Measurements from ENCODE around the gene SLC25A1.
"Not testable (repeated sequence)": the region's sequence is repeated elsewhere in the genome, so short reads cannot be mapped to it uniquely, and the experiment has no call there.

Gene SLC25A1

DNA sequence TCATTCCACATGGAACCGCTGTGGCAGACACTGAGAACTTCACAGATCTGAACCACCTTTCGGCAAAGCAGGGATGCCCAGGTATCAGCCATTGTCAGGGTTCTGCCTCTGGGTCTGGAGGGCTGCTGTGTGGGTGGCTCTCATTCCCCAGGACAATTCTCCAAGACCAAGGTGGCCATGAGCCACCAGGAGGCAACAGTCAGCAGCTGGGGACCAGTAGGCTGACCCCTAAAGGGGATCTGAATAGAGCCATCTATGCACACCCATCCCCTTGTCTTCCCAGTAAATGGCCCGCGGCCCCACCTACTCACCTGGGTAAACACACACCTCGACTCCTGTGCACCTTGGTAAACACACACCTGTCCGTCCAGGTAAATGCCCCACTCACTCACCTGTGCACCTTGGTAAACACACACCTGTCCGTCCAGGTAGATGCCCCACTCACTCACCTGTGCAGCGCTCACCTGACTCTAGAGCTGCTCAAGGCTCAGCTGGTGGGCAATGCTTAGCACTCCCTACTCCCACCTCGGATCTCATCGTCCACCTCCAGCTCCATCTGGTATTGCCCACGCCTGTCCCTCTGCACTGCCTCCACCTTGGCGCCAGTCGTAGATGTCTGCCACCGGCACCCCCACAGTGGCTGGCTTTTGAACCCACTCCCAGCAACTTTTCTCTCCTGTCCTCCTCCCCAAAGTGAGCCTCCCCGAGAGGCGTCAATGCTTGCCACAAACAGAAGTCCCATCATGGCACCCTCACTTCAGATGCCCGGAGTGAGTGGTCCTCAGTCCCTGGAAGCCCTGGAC, 10.2 kb downstream of the SLC25A1 start:
- DNase-seq (ENCODE audit: low spot score) (no peak), FAIRE-seq (no peak)

DNA sequence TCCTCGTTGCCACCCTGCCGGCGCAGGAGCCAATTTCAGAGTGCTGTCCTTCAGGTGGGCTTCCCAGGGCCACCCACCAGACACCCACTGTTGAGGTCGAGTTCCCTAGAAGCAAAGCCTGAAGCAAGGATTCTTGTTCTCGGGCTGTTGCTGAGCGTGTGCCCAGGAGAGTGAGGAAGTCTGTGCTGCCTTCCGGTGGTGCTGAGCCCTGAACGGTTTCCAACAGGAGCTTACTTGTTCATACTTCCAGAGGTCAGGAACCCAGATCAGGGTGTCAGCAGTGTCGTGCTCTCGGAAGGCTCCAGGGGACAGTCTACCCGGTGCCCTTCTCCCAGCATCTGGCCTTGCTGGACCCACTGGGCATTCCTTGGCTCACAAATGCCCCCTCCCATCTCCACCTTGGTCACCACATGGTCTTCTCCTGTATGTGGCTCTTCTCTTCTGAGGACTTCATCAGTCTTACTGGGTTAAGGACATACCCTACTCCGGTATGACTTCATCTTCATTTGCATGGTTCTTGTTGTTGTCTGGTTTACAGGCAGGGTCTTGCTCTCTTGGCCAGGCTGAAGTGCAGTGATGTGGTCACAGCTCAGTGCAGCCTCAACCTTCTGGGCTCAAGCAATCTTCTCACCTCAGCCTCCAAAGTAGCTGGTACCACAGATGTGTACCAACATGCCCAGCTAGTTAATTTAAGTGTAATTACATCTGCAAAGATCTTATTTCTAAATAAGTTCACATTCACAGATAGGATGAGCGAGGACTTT, 11.2 kb downstream of the SLC25A1 start:
- FAIRE-seq (no peak), DNase-seq (ENCODE audit: low spot score) (no peak)

DNA sequence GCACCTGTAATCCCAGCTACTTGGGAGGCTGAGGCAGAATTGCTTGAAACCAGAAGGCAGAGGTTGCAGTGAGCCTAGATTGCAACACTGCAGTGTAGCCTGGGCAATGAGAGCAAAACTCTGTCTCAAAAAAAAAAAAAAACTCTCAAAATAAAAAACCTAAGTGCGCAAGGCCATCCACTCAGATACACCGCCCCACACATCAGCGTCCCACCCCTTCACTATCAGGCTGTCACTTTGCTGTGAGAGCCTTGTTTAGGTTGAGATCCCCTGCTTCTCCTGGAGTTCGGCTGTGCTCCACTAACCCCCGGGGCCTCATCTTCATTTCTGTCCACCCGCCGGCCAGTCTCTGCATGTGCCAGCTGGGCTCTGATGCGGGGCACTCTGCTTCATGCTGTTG, 12.1 kb downstream of the SLC25A1 start:
- no peak for FAIRE-seq

DNA sequence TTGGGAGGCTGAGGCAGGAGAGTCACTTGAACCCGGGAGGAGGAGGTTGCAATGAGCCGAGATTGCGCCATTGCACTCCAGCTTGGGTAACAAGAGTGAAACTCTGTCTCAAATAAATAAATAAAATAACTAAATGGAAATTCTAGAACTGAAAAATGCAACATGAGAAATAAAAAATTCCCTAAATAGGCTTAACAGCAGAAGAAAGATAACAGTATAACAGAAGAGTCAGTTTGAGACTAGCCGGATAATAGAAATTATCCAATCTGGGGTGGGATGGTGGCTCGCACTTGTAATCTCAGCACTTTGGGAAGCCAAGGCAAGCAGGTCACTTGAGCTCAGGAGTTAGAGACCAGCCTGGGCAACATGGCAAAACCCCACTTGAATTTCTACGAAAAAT, 14.1 kb downstream of the SLC25A1 start:
- DNase-seq (ENCODE audit: low spot score) (no peak), FAIRE-seq (no peak)

More for the DNA sequence above, 12.1 kb downstream of the SLC25A1 start:
- no peak for DNase-seq (ENCODE audit: low spot score)

DNA sequence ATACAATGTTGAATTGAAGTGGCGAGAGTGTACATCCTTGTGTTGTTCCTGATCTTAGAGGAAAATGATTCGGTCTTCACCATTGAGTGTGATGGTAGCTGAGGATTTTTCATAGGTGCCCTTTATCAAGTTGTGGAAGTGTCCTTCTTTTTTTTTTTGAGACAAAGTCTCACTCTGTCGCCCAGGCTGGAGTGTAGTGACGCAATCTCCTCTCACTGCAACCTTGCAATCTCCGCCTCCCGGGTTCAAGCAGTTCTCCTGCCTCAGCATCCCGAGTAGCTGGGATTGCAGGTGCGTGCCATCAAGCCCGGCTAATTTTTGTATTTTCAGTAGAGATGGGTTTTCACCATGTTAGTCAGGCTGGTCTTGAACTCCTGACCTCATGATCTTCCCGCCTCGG, 19.9 kb downstream of the SLC25A1 start:
- DNase-seq (ENCODE audit: low spot score); FAIRE-seq: not testable (repeated sequence)

DNA sequence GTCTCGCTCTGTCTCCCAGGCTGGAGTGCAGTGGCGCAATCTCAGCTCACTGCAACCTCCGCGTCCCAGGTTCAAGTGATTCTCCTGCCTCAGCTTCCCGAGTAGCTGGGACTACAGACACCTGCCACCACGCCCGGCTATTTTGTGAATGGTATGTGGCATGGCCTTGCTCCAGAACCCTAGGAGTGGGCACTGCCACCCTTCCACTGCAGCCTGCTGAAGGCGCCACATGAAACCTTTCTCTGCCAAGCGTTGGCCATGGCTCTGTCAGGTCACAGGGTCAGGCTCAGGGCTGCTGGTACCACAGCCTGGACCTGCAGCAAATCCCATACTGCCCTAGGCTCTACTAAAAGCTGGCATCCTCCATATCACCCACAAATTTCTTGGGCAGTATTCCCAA, 22.4 kb downstream of the SLC25A1 start:
- not testable (repeated sequence) for DNase-seq (ENCODE audit: low spot score); FAIRE-seq

DNA sequence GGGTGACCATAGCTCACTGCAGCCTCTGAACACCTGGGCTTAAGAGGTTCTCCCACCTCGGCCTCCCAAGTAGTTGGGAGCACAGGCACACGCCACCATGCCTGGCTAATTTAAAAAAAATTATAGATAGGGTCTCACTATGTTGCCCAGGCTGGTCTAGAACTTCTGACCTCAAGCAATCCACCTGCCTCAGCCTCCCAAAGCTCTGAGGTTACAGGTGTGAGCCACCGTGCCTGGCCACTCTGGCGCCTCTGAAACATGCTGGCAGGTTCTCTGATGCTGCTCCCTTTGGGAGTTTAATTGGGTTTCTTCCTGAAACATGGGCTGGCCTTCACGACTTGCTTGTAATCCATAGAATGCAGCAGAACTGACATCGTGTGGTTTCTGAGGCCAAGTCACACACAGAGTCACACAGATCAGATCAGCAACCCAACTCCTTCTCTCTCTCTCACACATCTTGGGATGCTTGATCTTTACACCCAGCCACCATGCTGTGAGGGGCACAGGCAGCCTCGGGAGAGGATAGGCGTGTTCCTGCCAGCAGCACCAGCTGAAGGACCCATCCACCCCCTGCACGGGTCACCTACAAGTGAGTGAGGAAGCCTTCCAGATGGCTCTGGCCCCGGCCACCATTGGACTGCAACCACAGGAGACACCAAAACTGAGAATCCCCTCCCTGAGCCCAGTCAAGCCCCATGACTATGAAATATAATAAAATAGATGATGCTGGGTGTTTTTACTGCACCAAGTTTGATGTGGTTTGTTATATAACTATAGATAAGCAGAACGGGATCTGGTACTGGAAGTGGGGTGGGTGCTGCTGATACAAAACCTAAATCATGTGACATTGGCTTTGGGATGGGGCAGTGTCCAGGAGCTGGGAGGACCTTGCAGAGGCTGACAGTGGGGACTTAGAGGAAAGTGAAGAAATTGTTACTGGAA, 25.3 kb downstream of the SLC25A1 start:
- DNase-seq (ENCODE audit: low spot score): no peak
- FAIRE-seq: no peak

DNA sequence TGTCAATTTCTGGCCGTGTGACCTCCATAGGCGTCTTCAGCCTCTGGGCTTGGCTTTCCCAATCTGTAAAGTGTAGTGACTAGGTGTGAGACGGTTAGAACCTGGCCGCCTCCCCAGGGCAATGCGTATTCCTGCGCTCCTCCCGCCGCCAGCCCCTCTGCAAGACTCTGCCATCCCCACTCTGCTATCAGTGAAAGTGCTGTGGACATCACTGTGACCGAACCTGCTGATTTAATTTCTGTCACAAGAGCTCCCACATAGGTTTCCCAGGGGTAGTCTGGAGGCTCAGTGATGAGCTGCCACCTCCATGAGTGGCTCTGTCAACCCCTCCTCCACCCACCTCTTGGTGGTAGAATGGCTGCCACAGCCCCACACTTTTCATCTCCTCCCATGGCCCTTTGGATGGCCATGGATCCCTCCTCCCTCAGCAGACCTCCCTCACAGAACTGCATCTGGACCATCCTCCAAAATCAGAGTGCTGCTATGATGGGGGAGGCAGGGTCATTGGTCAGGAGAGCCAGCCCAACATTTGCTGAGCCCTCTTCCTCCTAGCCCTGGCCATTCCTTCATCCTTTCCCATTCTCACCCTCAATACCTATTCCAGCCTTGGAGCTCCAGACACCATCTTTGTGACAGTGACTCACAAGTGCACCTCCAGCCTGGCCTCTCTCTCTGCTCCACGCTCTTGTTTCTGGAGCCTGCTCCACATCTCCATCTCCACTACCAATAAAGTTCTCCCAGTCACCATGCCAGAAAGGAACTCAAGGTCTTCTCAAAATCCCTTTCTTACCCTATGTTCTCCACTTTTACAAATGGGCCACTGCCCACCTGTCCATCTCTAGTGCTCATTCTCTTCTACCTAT, 27.0 kb downstream of the SLC25A1 start:
- DNase-seq (ENCODE audit: low spot score) (no peak), FAIRE-seq (no peak)

DNA sequence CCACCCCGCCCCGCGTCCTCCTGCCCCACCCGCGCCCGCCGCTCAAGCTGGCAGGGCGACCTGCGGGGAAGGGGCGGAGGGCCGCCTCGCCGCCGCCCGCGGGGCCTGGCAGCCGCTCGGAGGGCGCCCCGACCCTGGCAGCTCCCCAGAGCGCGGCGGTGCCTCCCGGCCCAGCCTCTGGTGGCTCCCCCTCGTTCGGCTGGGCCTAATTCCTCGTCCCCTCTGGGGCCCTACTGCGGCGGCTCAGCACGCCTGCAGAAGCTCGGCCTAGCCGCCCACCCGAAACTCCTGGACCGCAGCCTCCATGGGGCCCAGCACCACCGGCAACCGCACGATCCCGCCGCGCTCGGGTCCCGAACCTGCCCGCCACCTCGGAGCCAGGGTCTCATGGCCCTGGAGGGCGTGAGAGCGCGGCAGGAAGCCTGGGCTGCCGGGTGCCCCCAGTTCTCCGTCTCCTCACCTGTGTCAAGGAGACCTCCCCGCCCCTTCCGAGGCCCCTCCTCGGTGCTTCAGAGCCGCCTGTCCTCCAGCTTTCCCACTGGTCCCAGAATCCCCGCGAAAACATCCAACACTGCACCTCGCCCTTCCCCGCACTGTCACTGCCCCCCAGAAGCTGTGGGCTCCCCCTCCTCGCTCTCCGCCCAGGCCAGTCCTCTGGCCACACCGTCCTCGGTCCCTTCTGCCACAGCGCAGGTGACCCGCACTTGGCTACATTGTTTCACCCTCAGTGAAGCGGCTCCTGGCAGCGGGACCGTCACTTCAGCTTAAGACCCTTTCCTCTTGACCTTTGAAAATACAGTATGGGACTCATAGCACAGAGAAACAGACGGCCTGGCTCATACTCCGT, 27.8 kb downstream of the SLC25A1 start:
- DNase-seq (ENCODE audit: low spot score) (no peak), FAIRE-seq (no peak)

DNA sequence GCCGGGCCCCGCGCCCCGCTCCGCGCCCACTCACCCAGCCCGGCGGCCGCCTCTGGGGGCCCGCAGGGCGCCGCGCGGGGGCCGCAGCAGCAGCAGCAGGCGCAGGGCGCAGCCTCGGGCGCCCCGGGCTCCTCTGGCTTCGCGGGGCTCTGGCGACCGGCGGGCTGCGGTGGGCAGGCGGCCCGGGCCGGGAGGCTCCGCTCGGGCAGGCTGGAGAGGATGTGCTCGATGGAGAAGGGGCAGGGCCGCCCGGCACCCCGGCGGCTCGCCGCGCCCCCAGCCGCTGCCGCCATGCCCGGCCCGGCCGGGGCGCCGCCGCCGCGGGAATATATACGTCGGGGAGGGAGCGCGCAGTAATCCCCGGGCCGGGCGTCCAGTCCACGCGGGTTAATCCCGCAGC, 28.5 kb downstream of the SLC25A1 start, which contains the start of gene GSC2:
Gene GSC2, minus strand, starts transcription at position 302 of the 400 bp plus-strand sequence. Its CDS starts 9 bp downstream, at position 293.
- DNase-seq (ENCODE audit: low spot score) (no peak), FAIRE-seq (no peak)

DNA sequence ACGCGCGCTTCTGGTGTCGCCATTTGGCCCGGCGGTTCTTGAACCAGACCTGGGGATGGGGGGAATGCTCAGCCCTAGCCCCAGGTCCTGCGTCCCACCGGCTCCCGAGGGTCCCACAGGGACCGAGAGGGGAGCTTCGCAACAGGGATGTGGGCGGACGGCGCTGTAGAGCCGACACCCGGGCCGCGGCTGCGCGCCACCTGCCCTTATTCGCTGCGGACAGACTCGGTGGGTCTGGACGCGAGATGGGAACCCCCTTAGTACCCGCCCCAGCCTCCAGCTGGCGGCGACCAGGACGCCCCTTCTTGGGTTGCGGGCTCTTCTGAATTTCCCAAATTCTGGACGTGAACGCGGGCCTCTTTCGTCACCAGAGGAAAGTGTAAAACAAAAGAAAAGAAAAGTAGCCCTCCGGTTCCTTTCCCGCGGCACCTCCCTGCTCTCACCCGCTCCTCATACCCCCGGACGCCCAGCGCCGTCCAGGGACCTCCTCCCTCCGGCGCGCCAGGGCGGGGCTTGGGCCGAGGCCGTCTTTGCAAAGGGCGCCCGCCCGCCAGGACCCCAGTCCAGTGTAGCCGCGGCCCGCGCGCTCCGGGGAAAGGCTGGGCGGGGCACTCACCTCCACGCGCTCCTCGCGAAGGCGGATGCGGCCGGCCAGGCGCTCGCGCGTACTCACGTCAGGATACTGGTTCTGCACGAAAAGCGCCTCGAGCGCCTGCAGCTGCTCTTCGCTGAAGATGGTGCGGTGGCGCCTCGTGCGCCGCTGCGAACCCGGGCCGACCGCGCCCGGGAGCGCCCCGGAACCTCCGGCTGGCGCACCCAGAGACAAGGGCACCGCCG, 29.3 kb downstream of the SLC25A1 start:
- DNase-seq (ENCODE audit: low spot score) (no peak), FAIRE-seq (no peak)

DNA sequence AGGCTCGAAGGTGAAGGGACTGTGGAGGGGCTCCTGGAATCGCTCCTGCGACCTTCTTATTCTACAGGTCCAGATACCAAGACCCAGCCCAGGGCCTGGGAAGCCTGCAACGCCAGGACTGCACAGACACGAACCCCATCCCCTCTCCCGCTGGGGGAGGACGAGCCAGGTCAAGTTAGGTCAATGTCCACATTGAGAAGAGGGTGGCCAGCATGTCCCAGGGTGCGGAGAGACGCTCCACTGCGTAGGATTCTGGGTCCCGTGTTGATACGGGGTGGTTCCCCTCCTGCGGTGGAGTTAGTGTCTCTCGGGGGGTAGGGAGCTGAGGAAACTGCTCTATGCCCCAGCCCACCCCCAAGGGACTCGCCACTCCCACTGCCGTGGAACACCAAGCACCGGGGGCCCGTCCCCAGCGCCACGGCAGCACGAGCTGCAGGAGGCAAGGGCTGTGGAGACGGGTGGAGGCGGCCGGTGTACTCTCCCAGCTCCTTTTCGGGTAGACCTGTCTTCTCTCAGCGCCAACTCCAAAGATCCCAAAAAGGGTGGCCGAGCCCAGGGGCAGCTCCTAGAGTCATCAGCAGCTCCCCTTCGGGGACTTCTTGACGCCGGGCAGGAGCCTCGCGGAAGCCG, 30.0 kb downstream of the SLC25A1 start:
- no peak for DNase-seq (ENCODE audit: low spot score)
- no peak for FAIRE-seq

DNA sequence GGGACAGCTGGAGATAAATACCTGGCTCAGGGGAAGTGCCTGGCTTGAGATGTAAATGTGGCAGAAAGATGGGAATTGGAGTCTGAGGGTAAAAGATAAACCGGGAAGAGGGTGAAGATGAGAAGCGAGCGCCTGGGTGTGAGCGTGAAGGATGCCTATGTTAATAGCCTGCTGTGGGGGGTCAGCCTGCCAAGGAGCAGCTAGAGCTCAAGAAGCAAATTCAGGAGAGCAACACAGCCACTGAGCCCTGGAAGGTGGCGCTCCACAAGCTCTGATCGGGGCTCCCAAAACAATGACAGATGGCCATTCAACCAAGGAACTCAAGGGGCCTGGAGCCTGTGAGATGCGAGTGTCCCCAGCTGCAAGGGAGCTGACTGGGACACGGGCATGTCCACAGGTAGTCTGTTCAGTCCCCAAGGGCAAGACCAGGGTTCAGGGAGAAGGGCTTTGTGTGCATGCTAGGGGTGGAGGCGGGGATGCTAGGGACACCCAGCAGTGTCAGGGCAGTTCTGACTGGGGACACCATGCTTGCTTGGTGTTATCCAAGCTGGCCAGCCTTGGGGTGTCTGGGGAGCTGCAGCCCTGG, 31.2 kb downstream of the SLC25A1 start:
- DNase-seq (ENCODE audit: low spot score) (no peak), FAIRE-seq (no peak)

DNA sequence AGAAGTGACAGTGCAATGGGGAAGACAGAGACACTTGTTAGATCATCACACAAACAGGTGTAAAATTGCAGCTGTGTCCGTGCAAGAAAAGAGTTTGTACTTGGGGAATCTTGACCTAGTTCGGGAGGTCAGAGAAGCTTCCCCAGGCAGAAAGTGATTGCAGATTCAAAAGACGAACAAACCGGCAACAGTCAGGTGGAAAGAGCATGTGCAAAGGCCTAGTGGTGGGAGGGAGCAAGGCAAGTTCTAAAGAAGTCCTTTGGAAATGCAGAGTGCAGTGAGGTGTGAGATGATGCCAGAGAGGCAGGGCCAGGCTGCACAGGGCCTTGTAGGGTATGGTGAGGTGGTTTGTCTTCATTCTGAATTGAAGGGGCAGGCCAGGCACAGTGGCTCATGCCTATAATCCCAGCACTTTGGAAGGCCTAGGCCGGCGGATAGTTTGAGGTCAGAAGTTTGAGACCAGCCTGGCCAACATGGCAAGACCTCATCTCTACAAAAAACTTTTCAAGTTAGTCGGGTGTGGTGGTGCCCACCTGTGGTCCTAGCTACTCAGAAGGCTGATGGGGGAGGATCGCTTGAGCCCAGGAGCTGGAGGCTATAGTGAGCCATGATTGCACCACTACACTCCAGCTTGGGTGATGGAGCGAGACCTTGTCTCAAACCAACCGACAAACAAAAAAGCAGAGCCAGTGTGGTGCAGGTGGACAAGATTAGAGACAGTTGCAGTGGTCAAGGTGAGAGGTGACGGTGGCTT, 32.1 kb downstream of the SLC25A1 start:
- DNase-seq (ENCODE audit: low spot score) (no peak), FAIRE-seq (no peak)

DNA sequence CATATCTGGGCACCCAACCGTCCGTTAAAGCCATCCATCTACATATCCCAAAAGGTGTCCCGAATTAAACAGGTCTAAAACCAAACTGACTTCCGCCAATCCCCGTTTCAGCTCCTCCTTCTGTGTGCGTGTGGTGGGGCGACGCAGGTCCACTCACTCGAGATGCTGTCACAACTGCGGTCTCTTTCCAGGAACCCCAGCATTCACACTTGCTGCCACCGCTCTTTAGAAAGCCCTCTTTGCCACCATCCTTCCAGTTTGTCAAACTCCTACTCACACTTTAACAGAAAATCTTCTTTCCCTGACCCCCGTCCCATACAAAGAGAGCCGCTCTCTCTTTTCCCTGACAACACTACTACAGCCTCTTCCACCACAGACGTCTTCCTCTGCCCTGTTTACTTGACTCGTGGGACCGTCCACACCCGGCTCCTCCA, 34.6 kb downstream of the SLC25A1 start:
- FAIRE-seq (no peak), DNase-seq (ENCODE audit: low spot score) (no peak)

DNA sequence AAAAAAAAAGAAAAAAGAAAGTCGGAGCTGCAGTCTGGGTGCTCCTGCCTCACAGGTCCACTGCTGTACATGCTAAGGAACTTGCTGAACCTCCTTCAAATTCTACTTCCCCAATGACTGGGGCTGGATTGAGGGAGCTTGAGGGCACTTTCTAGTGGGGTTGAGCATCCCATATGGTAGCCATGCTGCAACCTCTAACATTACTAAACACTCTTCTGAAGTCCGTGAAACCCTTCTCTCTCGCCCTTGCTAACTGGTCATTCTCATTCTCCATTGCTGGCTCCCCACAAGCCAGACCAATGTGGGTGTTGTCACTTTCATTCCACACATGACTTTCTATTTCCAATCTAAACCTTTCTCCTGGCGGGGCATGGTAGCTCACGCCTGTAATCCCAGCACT, 35.3 kb downstream of the SLC25A1 start:
- DNase-seq (ENCODE audit: low spot score) (no peak), FAIRE-seq (no peak)

DNA sequence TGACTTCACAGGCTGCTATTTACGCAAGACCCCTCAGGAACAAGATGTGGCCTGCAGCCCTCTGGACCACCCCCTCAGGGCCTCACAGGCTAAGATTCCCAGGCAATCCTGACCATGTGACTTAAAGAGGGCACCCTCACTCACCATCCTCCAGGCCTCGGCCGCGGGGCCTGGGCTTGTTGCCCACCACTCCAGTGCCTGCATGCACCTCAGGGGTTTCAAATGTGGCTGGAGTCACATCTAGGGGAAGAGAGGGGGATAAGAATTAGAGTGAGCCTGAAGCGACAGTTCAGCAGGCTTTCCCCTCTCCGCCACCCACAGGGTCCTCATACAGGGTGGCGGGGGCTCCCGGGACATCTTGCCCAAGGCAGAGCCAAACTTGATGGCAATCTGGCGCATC, 36.1 kb downstream of the SLC25A1 start:
- no peak for FAIRE-seq
- DNase-seq (ENCODE audit: low spot score): no peak

Data from urothelium cell line (cell line).